Astrocyte (in vitro differentiated cells and primary cell): ENCODE results near the gene ADGRA1. TPM values are rescaled to one million over a fixed set of nuclear protein-coding genes. Genes with fewer than 3 reads are reported as not detected.

ENCODE experiments used
- DNase-seq: peaks from one replicate; pipeline ENCODE4 v3.0.0-alpha.2; 2010; ENCODE audit warnings: low read depth
- FAIRE-seq: peaks from 2 replicates; lab custom pipeline; 2011; peaks lifted over from hg19 to GRCh38; lab: Jason Lieb, UNC
- H2AFZ ChIP-seq: 2 replicates; pipeline ENCODE4 v1.6.0; 2012; ENCODE audit warnings: low read depth, low read length, inconsistent platforms
- H3K27ac ChIP-seq: 2 replicates; pipeline ENCODE4 v1.5.1; 2011; ENCODE audit warnings: low read depth, low read length, inconsistent platforms
- H3K27me3 ChIP-seq: 2 replicates; pipeline ENCODE4 v1.6.0; 2011; ENCODE audit warnings: low read length, inconsistent platforms; ENCODE audit not compliant: insufficient read depth
- H3K36me3 ChIP-seq: 2 replicates; pipeline ENCODE4 v1.5.1; 2011; ENCODE audit warnings: low read length, inconsistent platforms; ENCODE audit not compliant: insufficient read depth
- H3K4me1 ChIP-seq: 2 replicates; pipeline ENCODE4 v1.5.1; 2011; ENCODE audit warnings: low read length, inconsistent platforms; ENCODE audit not compliant: insufficient read depth
- H3K4me2 ChIP-seq: 2 replicates; pipeline ENCODE4 v1.6.0; 2012; ENCODE audit warnings: low read length, inconsistent platforms
- H3K4me3 ChIP-seq: 2 replicates; pipeline ENCODE4 v1.5.1; 2011; ENCODE audit warnings: low read depth, mild to moderate bottlenecking, low read length, inconsistent platforms; ENCODE audit not compliant: insufficient read depth
- H3K79me2 ChIP-seq: 2 replicates; pipeline ENCODE4 v1.6.0; 2012; ENCODE audit warnings: mild to moderate bottlenecking, low read length, inconsistent platforms; ENCODE audit not compliant: insufficient read depth
- H3K9ac ChIP-seq: 2 replicates; pipeline ENCODE4 v1.6.0; 2012; ENCODE audit warnings: mild to moderate bottlenecking, low read length, inconsistent platforms
- H3K9me3 ChIP-seq: 2 replicates; pipeline ENCODE4 v1.5.1; 2012; ENCODE audit warnings: low read depth, mild to moderate bottlenecking, low read length, inconsistent platforms; ENCODE audit not compliant: insufficient read depth
- H4K20me1 ChIP-seq: 2 replicates; pipeline ENCODE4 v1.6.0; 2012; ENCODE audit warnings: low read length, inconsistent platforms; ENCODE audit not compliant: insufficient read depth
- H3K27ac Mint-ChIP-seq: one replicate; pipeline ENCODE4 v1.8.0; 2021; ENCODE audit warnings: mild to moderate bottlenecking, mixed read lengths; ENCODE audit not compliant: unreplicated experiment
- H3K27me3 Mint-ChIP-seq: one replicate; pipeline ENCODE4 v1.8.0; 2021; ENCODE audit warnings: low read depth, mixed read lengths; ENCODE audit not compliant: unreplicated experiment
- H3K36me3 Mint-ChIP-seq: one replicate; pipeline ENCODE4 v1.8.0; 2021; ENCODE audit warnings: low read depth, mixed read lengths; ENCODE audit not compliant: unreplicated experiment
- H3K4me1 Mint-ChIP-seq: one replicate; pipeline ENCODE4 v1.8.0; 2021; ENCODE audit warnings: low read depth, mixed read lengths; ENCODE audit not compliant: unreplicated experiment
- H3K4me3 Mint-ChIP-seq: one replicate; pipeline ENCODE4 v1.8.0; 2021; ENCODE audit warnings: mild to moderate bottlenecking, moderate library complexity, mixed read lengths; ENCODE audit not compliant: unreplicated experiment
- H3K9me3 Mint-ChIP-seq: one replicate; pipeline ENCODE4 v1.8.0; 2021; ENCODE audit warnings: mild to moderate bottlenecking, mixed read lengths; ENCODE audit not compliant: unreplicated experiment
- CTCF ChIP-seq: IDR thresholded peaks from 2 replicates; pipeline ENCODE4 v1.5.1; 2011; ENCODE audit warnings: low read depth, mild to moderate bottlenecking, inconsistent platforms, low read length, moderate library complexity; ENCODE audit not compliant: insufficient read depth
- EZH2 ChIP-seq: IDR thresholded peaks from 2 replicates; pipeline ENCODE4 v1.6.1; 2012; ENCODE audit warnings: mild to moderate bottlenecking, low read length, inconsistent platforms; ENCODE audit not compliant: insufficient read depth
- total RNA-seq: library from RNA; stranded (reverse); gene quantifications from 2 replicates; pipeline ENCODE4 v1.2.1, GENCODE V29; 2021

ADGRA1 gene
- total RNA-seq, 1 donor from 2014 or later = not detected

DNA sequence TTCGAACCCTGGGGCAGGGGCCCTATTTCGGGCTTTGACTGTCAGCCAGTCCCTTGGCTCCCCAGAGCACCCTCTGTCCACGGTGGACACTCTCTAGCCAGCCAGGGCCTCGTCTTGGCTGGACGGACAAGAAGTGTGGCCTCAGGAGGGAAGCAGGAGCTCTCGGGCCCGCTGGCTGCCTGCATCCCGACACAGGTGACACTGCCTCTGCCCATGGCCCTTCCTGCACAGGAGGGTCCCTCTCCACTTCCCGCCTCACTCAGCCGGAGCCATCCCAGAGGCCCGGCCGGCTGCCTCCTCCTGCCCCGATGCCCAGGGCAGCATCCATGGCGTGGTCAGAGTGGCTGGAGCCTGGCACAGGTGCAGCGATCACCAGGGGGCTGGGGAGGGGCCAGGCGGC, 7.9 kb downstream of the ADGRA1 start:
- no peaks in the 10 kb centered on the region for H3K27me3 ChIP-seq
- Mint-ChIP-seq H3K4me3 (no peak overlapping the region), H3K27ac (no peak overlapping the region), H3K27me3 (peaks cover 62% of the 10 kb centered on the region), H3K4me1 (no peaks in the 10 kb centered on the region), H3K9me3 (peaks cover 1% of the 10 kb centered on the region), H3K36me3 (no peaks in the 10 kb centered on the region)
- H3K4me1 ChIP-seq = no peaks in the 10 kb centered on the region
- H3K4me3 ChIP-seq = no peak overlapping the region
- H2AFZ ChIP-seq = no peak overlapping the region
- no peak for DNase-seq
- H3K27ac ChIP-seq = no peak overlapping the region
- H3K9ac ChIP-seq = no peak overlapping the region
- no peaks in the 10 kb centered on the region for H3K36me3 ChIP-seq
- H3K4me2 ChIP-seq = no peak overlapping the region
- no peaks in the 10 kb centered on the region for H3K9me3 ChIP-seq
- FAIRE-seq = no peak
- no peak for TF ChIP-seq EZH2
- TF ChIP-seq CTCF = no peak
- no peaks in the 10 kb centered on the region for H3K79me2 ChIP-seq
- no peaks in the 10 kb centered on the region for H4K20me1 ChIP-seq

- no peak overlapping the region for H3K4me2 ChIP-seq
- H3K27me3 ChIP-seq = peaks cover 3% of the 10 kb centered on the region
- no peak overlapping the region for H3K27ac Mint-ChIP-seq
- H4K20me1 ChIP-seq = no peaks in the 10 kb centered on the region
- H3K36me3 ChIP-seq = no peaks in the 10 kb centered on the region
- H3K27me3 Mint-ChIP-seq = peaks cover 64% of the 10 kb centered on the region
- no peaks in the 10 kb centered on the region for H3K36me3 Mint-ChIP-seq
- no peak for TF ChIP-seq EZH2
- no peak for TF ChIP-seq CTCF
- H3K9me3 ChIP-seq = no peaks in the 10 kb centered on the region
- H3K4me3 ChIP-seq = no peak overlapping the region
- H3K79me2 ChIP-seq = no peaks in the 10 kb centered on the region
- H3K9ac ChIP-seq = no peak overlapping the region
- no peak for DNase-seq
- no peaks in the 10 kb centered on the region for H3K4me1 ChIP-seq
- FAIRE-seq = no peak
- H3K4me3 Mint-ChIP-seq = no peak overlapping the region
- H2AFZ ChIP-seq = no peak overlapping the region
- no peak overlapping the region for H3K27ac ChIP-seq
- no peaks in the 10 kb centered on the region for H3K9me3 Mint-ChIP-seq
- no peaks in the 10 kb centered on the region for H3K4me1 Mint-ChIP-seq
These were observed 9.0 kb downstream of the ADGRA1 start for GRCh38 chr10:133096616-133097269.

- Mint-ChIP-seq H3K9me3 (no peaks in the 10 kb centered on the region), H3K27me3 (peaks cover 65% of the 10 kb centered on the region)
- no peaks in the 10 kb centered on the region for H3K9me3 ChIP-seq
These were observed 9.7 kb downstream of the ADGRA1 start for GRCh38 chr10:133097418-133097817.

More at GRCh38 chr10:133097418-133097817, 9.7 kb downstream of the ADGRA1 start:
- no peaks in the 10 kb centered on the region for H3K4me1 Mint-ChIP-seq
- Histone ChIP-seq H3K27ac (no peak overlapping the region), H3K9ac (no peak overlapping the region), H3K36me3 (no peaks in the 10 kb centered on the region), H3K4me1 (no peaks in the 10 kb centered on the region), H3K27me3 (peaks cover 3% of the 10 kb centered on the region), H3K4me3 (no peak overlapping the region), H3K79me2 (no peaks in the 10 kb centered on the region), H3K4me2 (no peak overlapping the region), H2AFZ (no peak overlapping the region), H4K20me1 (no peaks in the 10 kb centered on the region)
- TF ChIP-seq CTCF = no peak
- TF ChIP-seq EZH2 = no peak
- FAIRE-seq = no peak
- no peak for DNase-seq
- no peak overlapping the region for H3K4me3 Mint-ChIP-seq
- no peaks in the 10 kb centered on the region for H3K36me3 Mint-ChIP-seq
- H3K27ac Mint-ChIP-seq = no peak overlapping the region
